ENCODE data around the gene DMD.

The DMD gene

GRCh38 chrX:31845003-31845402 is 1366.3 kb downstream of the DMD start:
- no peak for DNase-seq (ENCODE audit: low read depth, low spot score)
- H3K9ac ChIP-seq (ENCODE audit: insufficient read length), result no peak overlapping the region
- H3K27ac ChIP-seq, result no peak overlapping the region
- no peaks in the 10 kb centered on the region for H3K9me3 ChIP-seq (ENCODE audit: low read depth, low read length)
- no peaks in the 10 kb centered on the region for H3K36me3 ChIP-seq (ENCODE audit: insufficient read depth, low read length)
- TF ChIP-seq POLR2AphosphoS5 (IDR thresholded peaks at IDR 0.05; ENCODE audit: borderline replicate concordance, low read depth, low read length) (no peak), EZH2 (IDR thresholded peaks at IDR 0.05) (no peak)
- H3K4me3 ChIP-seq, result no peak overlapping the region

- H3K9ac ChIP-seq (ENCODE audit: insufficient read length), result no peak overlapping the region
Measured at GRCh38 chrX:31838617-31839016, 1372.7 kb downstream of the DMD start.

GRCh38 chrX:31837445-31838049 is 1373.8 kb downstream of the DMD start:
- no peak for TF ChIP-seq POLR2AphosphoS5 (IDR thresholded peaks at IDR 0.05; ENCODE audit: borderline replicate concordance, low read depth, low read length)
- TF ChIP-seq EZH2 (IDR thresholded peaks at IDR 0.05), result no peak
- no peak for TF ChIP-seq FOXP2 (optimal IDR thresholded peaks at IDR 0.05; ENCODE audit: control extremely low read depth, extremely low read length, insufficient read depth)
- Histone ChIP-seq H3K9me3 (ENCODE audit: low read depth, low read length) (no peaks in the 10 kb centered on the region), H3K36me3 (ENCODE audit: insufficient read depth, low read length) (no peaks in the 10 kb centered on the region), H3K27ac (no peak overlapping the region), H3K9ac (ENCODE audit: insufficient read length) (no peak overlapping the region), H3K4me3 (no peak overlapping the region)
- DNase-seq (ENCODE audit: low read depth, low spot score), result no peak

More at GRCh38 chrX:31838617-31839016, 1372.7 kb downstream of the DMD start:
- TF ChIP-seq POLR2AphosphoS5 (IDR thresholded peaks at IDR 0.05; ENCODE audit: borderline replicate concordance, low read depth, low read length) (no peak), EZH2 (IDR thresholded peaks at IDR 0.05) (no peak), FOXP2 (optimal IDR thresholded peaks at IDR 0.05; ENCODE audit: control extremely low read depth, extremely low read length, insufficient read depth) (no peak)
- H3K9me3 ChIP-seq (ENCODE audit: low read depth, low read length), result no peaks in the 10 kb centered on the region
- H3K36me3 ChIP-seq (ENCODE audit: insufficient read depth, low read length), result no peaks in the 10 kb centered on the region
- no peak overlapping the region for H3K4me3 ChIP-seq
- no peak overlapping the region for H3K27ac ChIP-seq
- no peak for DNase-seq (ENCODE audit: low read depth, low spot score)

- Histone ChIP-seq H3K36me3 (ENCODE audit: insufficient read depth, low read length) (no peaks in the 10 kb centered on the region), H3K4me3 (no peak overlapping the region), H3K9me3 (ENCODE audit: low read depth, low read length) (no peaks in the 10 kb centered on the region), H3K27ac (no peak overlapping the region), H3K9ac (ENCODE audit: insufficient read length) (no peak overlapping the region)
- DNase-seq (ENCODE audit: low read depth, low spot score), result no peak
- TF ChIP-seq POLR2AphosphoS5 (IDR thresholded peaks at IDR 0.05; ENCODE audit: borderline replicate concordance, low read depth, low read length), result no peak
- TF ChIP-seq FOXP2 (optimal IDR thresholded peaks at IDR 0.05; ENCODE audit: control extremely low read depth, extremely low read length, insufficient read depth), result no peak
- no peak for TF ChIP-seq EZH2 (IDR thresholded peaks at IDR 0.05)
Measured at GRCh38 chrX:31836479-31836878, 1374.9 kb downstream of the DMD start.

GRCh38 chrX:31832263-31832662 is 1379.1 kb downstream of the DMD start:
- no peak overlapping the region for H3K27ac ChIP-seq
- H3K36me3 ChIP-seq (ENCODE audit: insufficient read depth, low read length), result no peaks in the 10 kb centered on the region
- no peak overlapping the region for H3K4me3 ChIP-seq
- TF ChIP-seq FOXP2 (optimal IDR thresholded peaks at IDR 0.05; ENCODE audit: control extremely low read depth, extremely low read length, insufficient read depth), result no peak
- H3K9me3 ChIP-seq (ENCODE audit: low read depth, low read length), result no peaks in the 10 kb centered on the region
- H3K9ac ChIP-seq (ENCODE audit: insufficient read length), result no peak overlapping the region
- no peak for DNase-seq (ENCODE audit: low read depth, low spot score)

- no peak for TF ChIP-seq POLR2AphosphoS5 (IDR thresholded peaks at IDR 0.05; ENCODE audit: borderline replicate concordance, low read depth, low read length)
- no peak for TF ChIP-seq EZH2 (IDR thresholded peaks at IDR 0.05)
- TF ChIP-seq FOXP2 (optimal IDR thresholded peaks at IDR 0.05; ENCODE audit: control extremely low read depth, extremely low read length, insufficient read depth), result no peak
- Histone ChIP-seq H3K4me3 (no peak overlapping the region), H3K27ac (no peak overlapping the region), H3K9ac (ENCODE audit: insufficient read length) (no peak overlapping the region), H3K36me3 (ENCODE audit: insufficient read depth, low read length) (no peaks in the 10 kb centered on the region), H3K9me3 (ENCODE audit: low read depth, low read length) (no peaks in the 10 kb centered on the region)
- DNase-seq (ENCODE audit: low read depth, low spot score), result no peak
Measured at GRCh38 chrX:31820430-31821210, 1390.7 kb downstream of the DMD start.

- Histone ChIP-seq H3K36me3 (ENCODE audit: insufficient read depth, low read length) (no peaks in the 10 kb centered on the region), H3K9me3 (ENCODE audit: low read depth, low read length) (no peaks in the 10 kb centered on the region), H3K9ac (ENCODE audit: insufficient read length) (no peak overlapping the region), H3K4me3 (no peak overlapping the region), H3K27ac (no peak overlapping the region)
- no peak for DNase-seq (ENCODE audit: low read depth, low spot score)
- TF ChIP-seq POLR2AphosphoS5 (IDR thresholded peaks at IDR 0.05; ENCODE audit: borderline replicate concordance, low read depth, low read length) (no peak), EZH2 (IDR thresholded peaks at IDR 0.05) (no peak), FOXP2 (optimal IDR thresholded peaks at IDR 0.05; ENCODE audit: control extremely low read depth, extremely low read length, insufficient read depth) (no peak)
Measured at GRCh38 chrX:31819455-31819854, 1391.9 kb downstream of the DMD start.

GRCh38 chrX:31811106-31811505 is 1400.2 kb downstream of the DMD start:
- DNase-seq (ENCODE audit: low read depth, low spot score), result no peak
- TF ChIP-seq EZH2 (IDR thresholded peaks at IDR 0.05), result no peak
- TF ChIP-seq POLR2AphosphoS5 (IDR thresholded peaks at IDR 0.05; ENCODE audit: borderline replicate concordance, low read depth, low read length), result no peak
- no peak for TF ChIP-seq FOXP2 (optimal IDR thresholded peaks at IDR 0.05; ENCODE audit: control extremely low read depth, extremely low read length, insufficient read depth)
- H3K9me3 ChIP-seq (ENCODE audit: low read depth, low read length), result no peaks in the 10 kb centered on the region
- H3K36me3 ChIP-seq (ENCODE audit: insufficient read depth, low read length), result no peaks in the 10 kb centered on the region
- H3K27ac ChIP-seq, result no peak overlapping the region
- H3K4me3 ChIP-seq, result no peak overlapping the region
- H3K9ac ChIP-seq (ENCODE audit: insufficient read length), result no peak overlapping the region
